Bone marrow (tissue), 2 donors: ENCODE results near the gene TCF4.

Experiments used
- DNase-seq, 2 donors: peaks; one replicate each; lab custom pipeline; 2025; lab: John Stamatoyannopoulos, UW

Gene TCF4

DNA sequence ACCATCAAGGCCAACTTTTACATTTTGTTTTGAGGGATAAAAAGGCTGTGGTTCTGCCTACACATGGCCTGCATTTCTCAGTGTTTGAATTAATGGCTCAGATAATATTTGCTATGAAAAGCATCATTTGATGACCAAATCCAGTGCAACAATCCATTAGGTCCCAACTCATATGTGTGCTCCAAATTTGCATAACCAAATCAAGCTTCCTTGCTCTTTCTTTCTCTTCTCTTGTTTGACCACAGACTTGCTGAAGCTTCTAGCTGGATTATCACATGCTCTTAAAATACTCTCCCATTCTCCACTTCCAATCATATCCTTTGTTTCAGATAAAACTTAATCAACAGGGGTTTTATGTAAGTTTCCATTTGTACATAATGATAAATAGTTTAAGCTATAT lies 147.0 kb downstream of the TCF4 start:
- DNase-seq = no peak

GRCh38 chr18:55439056-55439455 lies 148.9 kb downstream of the TCF4 start:
- no peak for DNase-seq

GRCh38 chr18:55435592-55435991 lies 152.4 kb downstream of the TCF4 start:
- no peak for DNase-seq

- DNase-seq = no peak
Observed at GRCh38 chr18:55433648-55434047, 154.3 kb downstream of the TCF4 start.

- DNase-seq = no peak
Observed at GRCh38 chr18:55433140-55433539, 154.9 kb downstream of the TCF4 start.

- no peak for DNase-seq
Observed at GRCh38 chr18:55432307-55433040, 155.5 kb downstream of the TCF4 start.

- DNase-seq = no peak
Observed at GRCh38 chr18:55430026-55430425, 158.0 kb downstream of the TCF4 start.

GRCh38 chr18:55427951-55428350 lies 160.0 kb downstream of the TCF4 start:
- DNase-seq = no peak

DNA sequence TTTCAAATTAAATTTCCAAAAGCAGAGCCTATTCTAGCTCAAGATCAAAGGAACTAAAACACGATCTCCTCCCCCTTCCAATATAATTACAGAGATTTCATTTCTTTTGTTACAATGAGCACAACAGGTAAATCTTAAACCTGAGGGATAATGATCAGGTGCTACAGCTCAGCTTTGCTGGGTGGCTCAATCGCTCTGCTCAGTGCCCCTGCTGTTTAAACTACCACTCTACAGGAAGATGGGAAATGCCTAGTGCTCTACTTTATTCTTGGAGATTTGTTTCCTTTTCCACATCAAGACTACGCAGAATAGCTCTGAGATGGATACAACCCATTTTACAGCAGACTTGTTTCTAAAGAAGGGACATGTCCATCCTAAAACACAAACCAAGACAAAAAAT lies 162.3 kb downstream of the TCF4 start:
- DNase-seq = no peak

DNA sequence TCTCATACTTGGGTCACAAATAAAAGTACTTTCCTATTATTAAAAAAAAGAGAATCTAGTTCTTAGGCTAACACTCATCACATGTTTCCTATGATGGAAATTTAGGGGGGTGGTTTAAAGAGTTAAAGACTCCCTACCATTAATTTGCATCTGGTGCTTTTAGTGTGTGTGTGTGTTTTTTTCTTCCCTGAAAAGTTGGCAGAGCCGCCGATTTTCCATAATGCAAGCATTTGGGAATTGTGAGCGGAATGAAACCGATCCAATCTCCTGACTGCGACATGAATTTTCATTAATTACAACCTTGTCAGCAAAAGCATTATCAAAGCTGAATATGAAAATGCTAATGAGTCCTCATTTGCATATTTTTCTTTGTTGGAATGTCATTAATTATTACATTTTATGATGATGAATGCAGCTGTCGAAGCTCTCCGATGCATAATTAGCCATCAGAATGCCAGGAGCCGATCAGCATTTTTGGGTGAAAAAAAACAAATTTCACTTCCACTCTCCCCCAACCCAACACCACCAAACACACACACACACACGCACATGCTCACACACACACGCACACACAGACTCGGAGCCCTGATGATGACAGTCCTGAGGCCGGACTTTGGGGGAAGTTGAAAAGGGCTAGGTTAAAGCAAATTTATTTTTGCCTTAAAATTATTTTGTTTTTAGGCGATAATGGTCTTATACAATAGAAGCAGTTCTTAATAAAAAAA lies 165.4 kb downstream of the TCF4 start:
- DNase-seq = no peak

DNA sequence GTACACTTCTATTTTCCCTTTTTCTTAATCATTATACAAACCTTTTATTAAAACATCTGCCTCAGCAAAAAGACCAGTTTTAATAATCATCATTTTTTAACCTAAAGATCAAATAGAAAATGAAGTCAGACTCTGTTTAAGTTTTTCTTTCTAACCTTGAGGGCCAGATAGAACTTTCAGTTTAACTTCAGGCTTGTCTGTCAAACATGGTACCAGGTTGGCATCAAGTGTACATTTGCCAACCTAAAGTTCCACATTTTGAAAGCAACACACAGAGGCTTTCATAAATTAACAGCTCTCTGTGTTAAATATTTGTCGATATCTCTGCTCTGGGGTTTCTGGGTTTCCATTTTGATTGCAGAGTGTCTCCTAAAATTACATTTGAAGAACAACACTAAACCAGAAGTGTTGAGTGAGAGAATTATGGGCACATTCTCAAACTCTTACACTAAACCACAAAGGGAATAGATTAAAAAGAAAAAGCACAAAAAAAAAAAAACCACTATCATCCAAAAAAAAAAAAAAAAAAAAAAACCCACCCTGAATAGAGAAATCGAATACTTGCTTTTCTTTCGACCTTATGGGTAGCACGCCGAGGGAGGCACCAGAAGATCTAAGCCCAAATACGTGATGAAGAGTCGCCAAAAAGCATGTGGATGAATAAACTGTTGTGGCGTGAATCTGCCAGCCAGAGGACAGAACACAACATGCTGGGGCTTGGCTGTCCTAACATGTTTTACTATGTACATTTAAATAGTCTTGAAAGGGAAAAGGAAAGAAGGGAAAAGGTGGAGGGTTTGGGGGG lies 166.2 kb downstream of the TCF4 start:
- no peak for DNase-seq

- no peak for DNase-seq
Observed at GRCh38 chr18:55421308-55421614, 166.7 kb downstream of the TCF4 start.

DNA sequence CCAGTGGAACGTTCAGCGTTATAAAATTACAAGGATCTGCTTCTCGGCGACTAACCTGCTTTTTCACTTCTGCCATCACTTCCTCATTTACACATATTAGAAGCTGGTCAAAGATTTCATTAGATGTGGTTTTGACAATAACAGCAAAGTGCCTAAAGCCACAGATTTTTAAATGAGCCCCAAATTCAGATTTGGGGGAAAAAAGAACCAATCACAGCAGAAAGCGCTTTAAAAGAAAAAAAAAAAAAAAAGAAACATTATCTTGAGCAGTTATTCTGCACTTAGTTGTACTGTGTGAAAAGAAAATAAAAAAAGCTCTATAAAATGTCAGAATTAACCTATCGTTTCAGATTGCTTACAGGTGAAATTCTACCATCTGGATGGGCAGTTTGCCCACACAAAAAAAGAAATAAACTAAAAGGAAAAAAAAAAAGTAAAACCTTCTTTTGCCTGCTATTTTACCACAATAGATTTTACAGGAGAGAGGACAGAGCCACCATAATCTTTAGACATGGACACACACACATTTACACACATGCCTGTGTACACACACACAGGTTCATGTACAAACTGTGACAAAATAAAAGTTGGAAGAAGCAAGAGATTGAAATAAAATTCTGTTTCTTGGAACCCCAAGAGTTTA lies 167.2 kb downstream of the TCF4 start:
- no peak for DNase-seq

- peak in 1 of 2 donors; percentile 32 for DNase-seq
Observed at GRCh38 chr18:55419947-55420664, 167.9 kb downstream of the TCF4 start.

GRCh38 chr18:55419132-55419946 lies 168.7 kb downstream of the TCF4 start:
- DNase-seq = no peak

DNA sequence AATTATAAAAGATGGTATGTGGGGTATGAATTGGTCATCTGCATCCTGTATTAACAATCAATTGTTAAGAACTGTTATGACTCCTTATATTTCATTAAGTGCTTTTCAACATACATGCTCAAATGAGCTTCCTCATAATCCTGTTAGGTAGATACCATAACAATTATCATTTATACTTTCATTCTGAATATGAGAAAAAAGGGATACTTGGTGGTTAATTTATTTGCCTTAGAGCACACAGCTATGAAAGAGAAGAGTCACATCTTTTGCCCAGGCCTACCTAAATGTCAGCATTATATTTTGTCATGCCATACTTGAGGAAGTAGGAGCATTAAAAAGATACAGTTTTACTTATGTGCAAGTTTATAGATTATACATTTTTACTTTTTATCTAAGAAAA lies 169.6 kb downstream of the TCF4 start:
- DNase-seq = no peak

DNA sequence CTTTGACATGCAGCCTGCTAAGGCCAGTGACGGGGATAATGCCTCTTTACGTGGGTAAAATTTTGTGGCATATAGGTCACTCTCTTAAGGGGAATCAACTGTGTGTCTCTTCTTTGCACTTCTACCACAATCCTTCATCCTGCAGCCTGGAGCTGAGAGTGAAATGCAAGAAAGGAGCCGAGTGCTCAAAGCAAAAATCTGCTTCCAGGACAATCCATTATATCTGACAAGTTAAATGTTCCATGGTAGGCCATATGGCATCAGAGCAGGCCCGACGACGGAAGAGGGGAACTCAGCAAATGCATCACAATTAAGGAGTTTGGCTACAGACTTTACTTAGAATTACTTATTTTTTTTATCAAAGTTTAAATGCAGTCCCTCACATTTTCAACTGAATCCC lies 171.2 kb downstream of the TCF4 start:
- no peak for DNase-seq

GRCh38 chr18:55415258-55415871 lies 172.6 kb downstream of the TCF4 start:
- DNase-seq = peak; percentile 26 to 84

GRCh38 chr18:55414475-55414874 lies 173.5 kb downstream of the TCF4 start:
- DNase-seq = no peak

DNA sequence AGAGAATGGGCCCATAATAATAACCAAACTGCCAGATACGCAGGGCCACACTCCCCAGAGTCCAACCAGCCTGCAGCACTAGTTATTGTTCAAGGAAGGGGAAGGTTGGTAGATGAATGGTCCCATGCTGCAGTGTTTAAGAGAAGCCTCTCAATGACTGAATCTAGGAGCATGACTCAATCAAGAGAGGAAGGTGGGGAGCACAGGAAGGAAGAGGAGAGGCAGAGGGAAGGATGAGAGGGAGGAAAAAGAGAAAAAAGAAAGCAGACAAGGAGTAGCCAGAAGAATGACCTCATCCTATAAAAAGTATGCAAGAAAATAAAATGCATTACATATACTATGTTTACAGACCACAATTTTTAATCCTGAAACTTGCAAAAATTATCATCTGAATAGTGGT lies 174.5 kb downstream of the TCF4 start:
- peak in 1 of 2 donors; percentile 72 for DNase-seq
